GM19099 (cell line): Measurements from ENCODE around the gene FGF11.
A peak's percentile ranks its signal among the peaks of the same experiment; 100 is the strongest.

Experiments
- POLR2A ChIP-seq: IDR thresholded peaks from 3 replicates; pipeline ENCODE4 v1.6.1; 2011; ENCODE audit warnings: low read depth; ENCODE audit not compliant: insufficient read length; ENCODE audit errors: extremely low read depth

Gene FGF11

GRCh38 chr17:7439462-7440112 lies at the start of gene FGF11:
Gene FGF11, plus strand, starts transcription at chr17:7439512. Its CDS starts 109 bp downstream, at chr17:7439621.
- no peak for TF ChIP-seq POLR2A

- no peak for TF ChIP-seq POLR2A
Measured at GRCh38 chr17:7389924-7390910, 49.1 kb upstream of the FGF11 start.

GRCh38 chr17:7391307-7391706 lies 48.0 kb upstream of the FGF11 start:
- TF ChIP-seq POLR2A = no peak

GRCh38 chr17:7392696-7393612 lies 46.4 kb upstream of the FGF11 start:
- no peak for TF ChIP-seq POLR2A

GRCh38 chr17:7393613-7394451 lies 45.5 kb upstream of the FGF11 start:
- TF ChIP-seq POLR2A = peak; percentile 53

- peak; percentile 75 for TF ChIP-seq POLR2A
Measured at GRCh38 chr17:7394452-7395191, 44.7 kb upstream of the FGF11 start, which contains the start of gene PLSCR3. Gene PLSCR3, minus strand, starts transcription at chr17:7394525. Its CDS starts 415 bp downstream, at chr17:7394110.

- TF ChIP-seq POLR2A = no peak
Measured at GRCh38 chr17:7396147-7396546, 43.2 kb upstream of the FGF11 start.

- TF ChIP-seq POLR2A = no peak
Measured at GRCh38 chr17:7398612-7399011, 40.7 kb upstream of the FGF11 start.

- no peak for TF ChIP-seq POLR2A
Measured at GRCh38 chr17:7403043-7403726, 36.1 kb upstream of the FGF11 start.

- TF ChIP-seq POLR2A = no peak
Measured at GRCh38 chr17:7403727-7403976, 35.7 kb upstream of the FGF11 start.

GRCh38 chr17:7403977-7404736 lies 35.2 kb upstream of the FGF11 start, which contains the start of gene TMEM256:
Gene TMEM256, minus strand, starts transcription at chr17:7404097. Its CDS starts 13 bp downstream, at chr17:7404084.
- TF ChIP-seq POLR2A = peak; percentile 96

- no peak for TF ChIP-seq POLR2A
Measured at GRCh38 chr17:7404737-7405349, 34.5 kb upstream of the FGF11 start.
